HEK293 (cell line): ENCODE results near the gene TPMT.
A peak's percentile ranks its signal among the peaks of the same experiment; 100 is the strongest.

Experiments
- CTCF ChIA-PET: fragments of 350-600 bp; formaldehyde crosslinking; extraction: SDS; loops from one replicate; lab custom pipeline; 2021; ENCODE audit warnings: antibody characterized with exemption; lab: Yijun Ruan, JAX
- POLR2A ChIA-PET: fragments of 300-600 bp; formaldehyde crosslinking; extraction: SDS; loops from one replicate; lab custom pipeline; 2020; ENCODE audit warnings: antibody characterized with exemption, inconsistent platforms; lab: Yijun Ruan, JAX
- H3K27ac ChIP-seq: fragments of 200-500 bp; sonication (Bioruptor generic); 2 replicates; pipeline ENCODE4 v1.5.1; 2014; ENCODE audit warnings: low read depth, low read length, control low read depth, inconsistent platforms; ENCODE audit errors: extremely low read depth
- H3K36me3 ChIP-seq, 2 experiments: fragments of 200-500 bp in 1 of 2; sonication (Bioruptor generic) in 1 of 2; 1 replicate in 1 of 2; 2 replicates in 1 of 2; pipeline ENCODE4 v1.5.1; 2014 to 2017; ENCODE audit warnings: inconsistent platforms in 2 of 2, low read length in 2 of 2; ENCODE audit not compliant: control insufficient read depth in 2 of 2, insufficient read depth in 1 of 2
- H3K4me1 ChIP-seq: fragments of 200-500 bp; sonication (Bioruptor generic); 2 replicates; pipeline ENCODE4 v1.5.1; 2014; ENCODE audit warnings: mild to moderate bottlenecking, low read length, inconsistent platforms; ENCODE audit not compliant: control insufficient read depth, insufficient read depth
- H3K4me3 ChIP-seq: 2 replicates; pipeline ENCODE4 v1.5.1; 2011; ENCODE audit warnings: low read depth, mild to moderate bottlenecking, control low read depth, low read length, moderate library complexity
- H3K9me3 ChIP-seq: fragments of 200-500 bp; sonication (Bioruptor generic); 2 replicates; pipeline ENCODE4 v1.5.1; 2014; ENCODE audit warnings: low read depth, low read length, inconsistent platforms; ENCODE audit not compliant: control insufficient read depth, insufficient read depth
- KLF17 ChIP-seq: fragments of 450-650 bp; formaldehyde crosslinking; IDR thresholded peaks from 2 replicates; pipeline ENCODE4 v1.5.1; 2016; ENCODE audit warnings: missing biosample characterization, missing genetic modification characterization
- KLF8 ChIP-seq: fragments of 450-650 bp; formaldehyde crosslinking; IDR thresholded peaks from 2 replicates; pipeline ENCODE4 v1.5.1; 2016; ENCODE audit warnings: missing biosample characterization, missing genetic modification characterization
- SP7 ChIP-seq: fragments of 450-650 bp; formaldehyde crosslinking; IDR thresholded peaks from 2 replicates; pipeline ENCODE4 v1.5.1; 2016; ENCODE audit warnings: missing biosample characterization, missing genetic modification characterization
- ZBTB8A ChIP-seq: fragments of 450-650 bp; formaldehyde crosslinking; IDR thresholded peaks from 2 replicates; pipeline ENCODE4 v1.5.1; 2016; ENCODE audit warnings: missing biosample characterization, missing genetic modification characterization
- ZFP41 ChIP-seq: fragments of 450-650 bp; formaldehyde crosslinking; IDR thresholded peaks from 2 replicates; pipeline ENCODE4 v1.5.1; 2016; ENCODE audit warnings: missing biosample characterization, missing genetic modification characterization, borderline replicate concordance
- ZNF133 ChIP-seq: fragments of 450-650 bp; formaldehyde crosslinking; IDR thresholded peaks from 2 replicates; pipeline ENCODE4 v1.5.1; 2016; ENCODE audit warnings: missing biosample characterization, missing genetic modification characterization
- ZNF148 ChIP-seq: fragments of 450-650 bp; formaldehyde crosslinking; IDR thresholded peaks from 2 replicates; pipeline ENCODE4 v1.5.0; 2017; ENCODE audit warnings: missing biosample characterization, missing genetic modification characterization, borderline replicate concordance
- ZNF211 ChIP-seq: fragments of 450-650 bp; formaldehyde crosslinking; IDR thresholded peaks from 2 replicates; pipeline ENCODE4 v1.5.1; 2016; ENCODE audit warnings: low read depth, missing biosample characterization, missing genetic modification characterization
- ZNF280D ChIP-seq: fragments of 450-650 bp; formaldehyde crosslinking; IDR thresholded peaks from 2 replicates; pipeline ENCODE4 v1.5.1; 2016; ENCODE audit warnings: missing biosample characterization, missing genetic modification characterization
- ZNF404 ChIP-seq: fragments of 450-650 bp; formaldehyde crosslinking; IDR thresholded peaks from 2 replicates; pipeline ENCODE4 v1.5.1; 2017; ENCODE audit warnings: missing biosample characterization, missing genetic modification characterization
- ZNF423 ChIP-seq: fragments of 450-650 bp; formaldehyde crosslinking; IDR thresholded peaks from 2 replicates; pipeline ENCODE4 v1.5.1; 2016; ENCODE audit warnings: missing biosample characterization, missing genetic modification characterization
- ZNF518A ChIP-seq: fragments of 450-650 bp; formaldehyde crosslinking; conservative IDR thresholded peaks from 2 replicates; pipeline ENCODE4 v1.5.1; 2016; ENCODE audit warnings: low read depth, missing biosample characterization, missing genetic modification characterization
- ZNF585B ChIP-seq: fragments of 450-650 bp; formaldehyde crosslinking; IDR thresholded peaks from 2 replicates; pipeline ENCODE4 v1.5.1; 2016; ENCODE audit warnings: missing biosample characterization, missing genetic modification characterization
- ZNF621 ChIP-seq: fragments of 450-650 bp; formaldehyde crosslinking; IDR thresholded peaks from 2 replicates; pipeline ENCODE4 v1.5.1; 2017; ENCODE audit warnings: missing biosample characterization, missing genetic modification characterization
- ZNF707 ChIP-seq: fragments of 450-650 bp; formaldehyde crosslinking; IDR thresholded peaks from 2 replicates; pipeline ENCODE4 v1.5.1; 2016; ENCODE audit warnings: missing biosample characterization, missing genetic modification characterization
- ZNF76 ChIP-seq: fragments of 450-650 bp; formaldehyde crosslinking; IDR thresholded peaks from 2 replicates; pipeline ENCODE4; 2016; ENCODE audit warnings: low read depth, missing biosample characterization, missing genetic modification characterization, borderline replicate concordance
- ZSCAN5A ChIP-seq: fragments of 450-650 bp; formaldehyde crosslinking; IDR thresholded peaks from 2 replicates; pipeline ENCODE4 v1.5.1; 2016; ENCODE audit warnings: missing biosample characterization, missing genetic modification characterization

Gene TPMT

GRCh38 chr6:18168264-18168663 is 13.4 kb upstream of the TPMT start (continued):
- TF ChIP-seq ZNF518A (tag by site-specific recombination) (no peak), ZNF280D (tag by site-specific recombination) (0 out of 2 replicates have a peak, but pooled peaks have one; percentile 33), ZSCAN5A (tag by site-specific recombination) (no peak)

- CTCF ChIA-PET = interaction anchor here (0.6 kb wide), 1 partner anchor 363 kb away, joined by 3 read pairs; no protein-coding TSS in a partner anchor
- H3K4me1 ChIP-seq = no peaks in the 10 kb centered on the region
- no peak overlapping the region for H3K27ac ChIP-seq
- H3K36me3 ChIP-seq = peaks cover 45 to 50% of the 10 kb centered on the region in 2 experiments
- H3K4me3 ChIP-seq = no peak overlapping the region
- no peaks in the 10 kb centered on the region for H3K9me3 ChIP-seq
- POLR2A ChIA-PET = no interaction called here
- TF ChIP-seq KLF8 (tag by site-specific recombination) (no peak), ZFP41 (tag by site-specific recombination) (no peak), ZNF404 (no peak), ZBTB8A (tag by site-specific recombination) (no peak), SP7 (tag by site-specific recombination) (no peak), ZNF423 (tag by site-specific recombination) (no peak), KLF17 (tag by site-specific recombination) (no peak), ZNF621 (tag by site-specific recombination) (no peak), ZNF133 (tag by site-specific recombination) (no peak), ZNF707 (tag by site-specific recombination) (no peak), ZNF280D (tag by site-specific recombination) (no peak), ZNF76 (tag by site-specific recombination) (no peak), ZNF585B (tag by site-specific recombination) (no peak), ZNF211 (tag by site-specific recombination) (no peak), ZNF148 (tag by site-specific recombination) (no peak)
Observed at GRCh38 chr6:18166312-18167036, 11.6 kb upstream of the TPMT start.
